Panc1 (cell line): ENCODE data around the gene TMEM238L.

Experiments
- CTCF ChIP-seq: fragments of 450-650 bp; IDR thresholded peaks from 2 replicates; pipeline ENCODE4 v1.5.1; 2017; ENCODE audit warnings: mild to moderate bottlenecking
- POLR2AphosphoS5 ChIP-seq: IDR thresholded peaks from 2 replicates; pipeline ENCODE4 v1.6.1; 2012; ENCODE audit warnings: mild to moderate bottlenecking, low read depth, low read length, moderate library complexity
- SIN3A ChIP-seq: IDR thresholded peaks from 2 replicates; pipeline ENCODE4 v1.6.1; 2012; ENCODE audit warnings: low read depth, mild to moderate bottlenecking, low read length, moderate library complexity, borderline replicate concordance; ENCODE audit not compliant: insufficient read depth

GRCh38 chr17:10842658-10843057 is 38.8 kb upstream of the TMEM238L start:
- no peak for TF ChIP-seq POLR2AphosphoS5
- no peak for TF ChIP-seq CTCF
- TF ChIP-seq SIN3A, result no peak
